SK-N-SH (cell line): ENCODE data around the gene ARHGDIB. TPM values are rescaled to one million over a fixed set of nuclear protein-coding genes. Genes with fewer than 3 reads are reported as not detected.

Source experiments
- CTCF ChIA-PET: fragments of 300-600, 350-600 bp; formaldehyde crosslinking; extraction: SDS; loops from one replicate; lab custom pipeline; 2021; lab: Yijun Ruan, JAX
- POLR2A ChIA-PET: fragments of 350-600 bp; sonication (Branson Sonifier 250); formaldehyde crosslinking; extraction: SDS; loops from one replicate; lab custom pipeline; 2020; ENCODE audit warnings: antibody characterized with exemption, inconsistent platforms; lab: Yijun Ruan, JAX
- DNase-seq: peaks from one replicate; pipeline ENCODE4 v3.0.0; 2012
- H2AFZ ChIP-seq: fragments of 200-600 bp; sonication (generic); 2 replicates; pipeline ENCODE4 v1.8.1; 2016; ENCODE audit warnings: antibody characterized with exemption, mild to moderate bottlenecking, low read depth
- H3F3A ChIP-seq: fragments of 200-600 bp; sonication (generic); replicated peaks from 2 replicates; pipeline ENCODE3; 2016; ENCODE audit warnings: antibody characterized with exemption, mild to moderate bottlenecking; ENCODE audit not compliant: insufficient read depth
- H3K27ac ChIP-seq, 2 experiments: fragments of 200-500 bp in 1 of 2; fragments of 200-600 bp in 1 of 2; sonication (Bioruptor generic) in 1 of 2; sonication (generic), shearing (Covaris generic) in 1 of 2; 2 replicates each; pipeline versions ENCODE4 v1.5.1 to v1.6.1; 2014 to 2016; ENCODE audit warnings: low read depth in 2 of 2, inconsistent platforms in 1 of 2, low read length in 1 of 2, mild to moderate bottlenecking in 1 of 2, mixed read lengths in 1 of 2
- H3K27me3 ChIP-seq: fragments of 200-600 bp; sonication (generic), shearing (Covaris generic); 2 replicates; pipeline ENCODE4 v1.6.1; 2016; ENCODE audit warnings: mixed run types; ENCODE audit not compliant: insufficient read depth
- H3K36me3 ChIP-seq, 2 experiments: fragments of 200-500 bp in 1 of 2; fragments of 200-600 bp in 1 of 2; sonication (Bioruptor generic) in 1 of 2; sonication (generic) in 1 of 2; replicated peaks in 1 of 2; 2 replicates each; pipeline versions ENCODE3 to v1.5.1; 2014 to 2016; ENCODE audit warnings: low read length in 1 of 2, mild to moderate bottlenecking in 1 of 2; ENCODE audit not compliant: insufficient read depth in 2 of 2, control insufficient read depth in 1 of 2
- H3K4me1 ChIP-seq, 2 experiments: fragments of 200-500 bp in 1 of 2; fragments of 200-600 bp in 1 of 2; sonication (Bioruptor generic) in 1 of 2; sonication (generic), shearing (Covaris generic) in 1 of 2; 2 replicates each; pipeline versions ENCODE4 v1.5.1 to v1.6.1; 2014 to 2016; ENCODE audit warnings: low read depth in 1 of 2, low read length in 1 of 2, mixed run types in 1 of 2; ENCODE audit not compliant: insufficient read depth in 2 of 2, control insufficient read depth in 1 of 2
- H3K4me2 ChIP-seq: fragments of 200-600 bp; sonication (generic), shearing (Covaris generic); 2 replicates; pipeline ENCODE4 v1.6.1; 2017; ENCODE audit warnings: mixed run types
- H3K4me3 ChIP-seq, 2 experiments: fragments of 200-500 bp in 1 of 2; fragments of 200-600 bp in 1 of 2; sonication (Bioruptor generic) in 1 of 2; sonication (generic), shearing (Covaris generic) in 1 of 2; 2 replicates each; pipeline versions ENCODE4 v1.5.1 to v1.8.1; 2014 to 2016; ENCODE audit warnings: low read depth in 2 of 2, inconsistent platforms in 1 of 2, low read length in 1 of 2, mild to moderate bottlenecking in 1 of 2, mixed read lengths in 1 of 2, moderate library complexity in 1 of 2
- H3K79me2 ChIP-seq: fragments of 200-600 bp; sonication (generic); 2 replicates; pipeline ENCODE4 v1.8.1; 2017; ENCODE audit warnings: mild to moderate bottlenecking; ENCODE audit not compliant: insufficient read depth
- H3K9ac ChIP-seq: fragments of 200-600 bp; sonication (generic); 2 replicates; pipeline ENCODE4 v1.6.1; 2017; ENCODE audit warnings: mixed run types
- H3K9me2 ChIP-seq: fragments of 200-600 bp; sonication (generic); 2 replicates; pipeline ENCODE4 v1.6.1; 2017; ENCODE audit warnings: mixed run types
- H3K9me3 ChIP-seq: fragments of 200-600 bp; sonication (generic); 2 replicates; pipeline ENCODE4 v1.6.1; 2017; ENCODE audit warnings: mixed run types, mild to moderate bottlenecking, moderate library complexity
- H4K20me1 ChIP-seq: fragments of 200-600 bp; sonication (generic); 2 replicates; pipeline ENCODE4 v1.6.1; 2017; ENCODE audit warnings: mild to moderate bottlenecking, mixed run types; ENCODE audit not compliant: insufficient read depth
- EP300 ChIP-seq, 2 experiments: IDR thresholded peaks; 2 replicates each; pipeline versions ENCODE4 v1.4.0 to v1.6.1; 2012; ENCODE audit warnings: borderline replicate concordance in 1 of 2, low read depth in 1 of 2, low read length in 1 of 2
- EZH2phosphoT487 ChIP-seq: fragments of 200-600 bp; sonication (generic); IDR thresholded peaks from 2 replicates; pipeline ENCODE4 v1.6.1; 2017; ENCODE audit warnings: low read depth, mixed run types, mild to moderate bottlenecking, antibody characterized with exemption, moderate library complexity, borderline replicate concordance
- FOSL2 ChIP-seq: IDR thresholded peaks from 2 replicates; pipeline ENCODE4 v1.4.0; 2012; ENCODE audit warnings: low read depth, mild to moderate bottlenecking, moderate library complexity, borderline replicate concordance
- GABPA ChIP-seq: IDR thresholded peaks from 2 replicates; pipeline ENCODE4 v1.4.0; 2012; ENCODE audit warnings: low read depth, mild to moderate bottlenecking
- IRF3 ChIP-seq: fragments of 150-350 bp; IDR thresholded peaks from 2 replicates; pipeline ENCODE4 v1.6.1; 2016; ENCODE audit warnings: mild to moderate bottlenecking, low read depth, low read length
- JUND ChIP-seq: IDR thresholded peaks from 2 replicates; pipeline ENCODE4 v1.4.0; 2012
- MAX ChIP-seq: IDR thresholded peaks from 2 replicates; pipeline ENCODE4 v1.4.0; 2012; ENCODE audit warnings: low read depth
- PBX3 ChIP-seq: IDR thresholded peaks from 2 replicates; pipeline ENCODE4; 2012
- RCOR1 ChIP-seq: fragments of 150-350 bp; IDR thresholded peaks from 2 replicates; pipeline ENCODE4 v1.6.1; 2017; ENCODE audit warnings: antibody characterized with exemption, low read length
- REST ChIP-seq: IDR thresholded peaks from 2 replicates; pipeline ENCODE4 v1.6.1; 2012; ENCODE audit warnings: mild to moderate bottlenecking, low read depth, low read length, moderate library complexity
- SMC3 ChIP-seq: IDR thresholded peaks from 2 replicates; pipeline ENCODE4 v1.6.1; 2012; ENCODE audit warnings: low read depth, low read length, improper control_type of control experiment
- TAF1 ChIP-seq: IDR thresholded peaks from 2 replicates; pipeline ENCODE4 v1.6.1; 2012; ENCODE audit warnings: low read depth, mild to moderate bottlenecking, low read length, moderate library complexity, borderline replicate concordance
- TCF12 ChIP-seq: IDR thresholded peaks from 2 replicates; pipeline ENCODE4 v1.4.0; 2012
- TEAD4 ChIP-seq: IDR thresholded peaks from 2 replicates; pipeline ENCODE4 v1.4.0; 2012; ENCODE audit warnings: mild to moderate bottlenecking, borderline replicate concordance; ENCODE audit not compliant: insufficient read depth
- WGBS: methylation state at CpG from one replicate; pipeline ENCODE4 v1.1.6; 2017; ENCODE audit warnings: low lambda C conversion rate; 5-methylcytosine and 5-hydroxymethylcytosine counted together
- polyA plus RNA-seq, 3 experiments: library from polyadenylated mRNA; depleted of rRNA; stranded (reverse); fragments of >200 nt; gene quantifications; 2 replicates each; pipeline ENCODE4 v1.2.3, GENCODE V29; 2012

ARHGDIB gene
- polyA plus RNA-seq, 1 of the 3 experiments (the other 2 are of a cell fraction): 362 TPM

- no peaks in the 10 kb centered on the region for H3K27me3 ChIP-seq
- H3K4me1 ChIP-seq: peaks cover 0 to 11% of the 10 kb centered on the region in 2 experiments
- H3K4me3 ChIP-seq: no peak overlapping the region
- peak overlapping the region; percentile 26 for H3K4me2 ChIP-seq
- no peak for DNase-seq
- no peaks in the 10 kb centered on the region for H4K20me1 ChIP-seq
- H3K9me2 ChIP-seq: no peaks in the 10 kb centered on the region
- peaks cover 26% of the 10 kb centered on the region for H3F3A ChIP-seq
- no peaks in the 10 kb centered on the region for H3K9me3 ChIP-seq
- H2AFZ ChIP-seq: peak overlapping the region; percentile 76; the same call in 1 of the 2 replicates
- WGBS: 9% methylated on average over 4 of the region's 4 CpGs
- peak overlapping the region; percentile 2; the same call in 1 of the 2 replicates for H3K9ac ChIP-seq
- no peaks in the 10 kb centered on the region for H3K36me3 ChIP-seq
- peak overlapping the region; percentile 55 to 57; a peak in 3 of 4 replicates for H3K27ac ChIP-seq
- no peak for TF ChIP-seq RCOR1
- no peak for TF ChIP-seq EZH2phosphoT487
- TF ChIP-seq MAX: peak; percentile 79; the same call in 1 of the 2 replicates
- TF ChIP-seq JUND: peak; percentile 42; the same call in 1 of the 2 replicates
- no peak for TF ChIP-seq REST
- peak; percentile 91 for TF ChIP-seq PBX3
- TF ChIP-seq SMC3: no peak
- peak in 1 of 2 experiments; percentile 5; a peak in 1 of 4 replicates for TF ChIP-seq EP300 (IDR thresholded peaks at IDR 0.05; ENCODE audit: borderline replicate concordance in 1 of 2, low read depth in 1 of 2, low read length in 1 of 2)
- peak; percentile 42; the same call in 1 of the 2 replicates for TF ChIP-seq TAF1
- TF ChIP-seq TCF12: peak; percentile 84
- TF ChIP-seq GABPA: no peak
- TF ChIP-seq IRF3: no peak
- peak; percentile 53 for TF ChIP-seq FOSL2
- TF ChIP-seq TEAD4: no peak
- TF ChIP-seq, all 33 proteins: peak for 7
- ChIA-PET CTCF (interaction anchor here (0.6 kb wide), 1 partner anchor 97 kb away, joined by 3 read pairs; no protein-coding TSS in a partner anchor), POLR2A (no interaction called here)
- no peaks in the 10 kb centered on the region for H3K79me2 ChIP-seq
These were observed 32.3 kb upstream of the ARHGDIB start for GRCh38 chr12:14993537-14994266.
